Measurements from ENCODE around the gene TRAPPC3L.

- no peak for TF ChIP-seq CTCF (conservative IDR thresholded peaks at IDR 0.05)
- TF ChIP-seq ZFX (IDR thresholded peaks at IDR 0.05): no peak
Observed at GRCh38 chr6:116508527-116508926, 37.0 kb downstream of the TRAPPC3L start.
